ENCODE measurements around the gene LEP.

Gene LEP

DNA sequence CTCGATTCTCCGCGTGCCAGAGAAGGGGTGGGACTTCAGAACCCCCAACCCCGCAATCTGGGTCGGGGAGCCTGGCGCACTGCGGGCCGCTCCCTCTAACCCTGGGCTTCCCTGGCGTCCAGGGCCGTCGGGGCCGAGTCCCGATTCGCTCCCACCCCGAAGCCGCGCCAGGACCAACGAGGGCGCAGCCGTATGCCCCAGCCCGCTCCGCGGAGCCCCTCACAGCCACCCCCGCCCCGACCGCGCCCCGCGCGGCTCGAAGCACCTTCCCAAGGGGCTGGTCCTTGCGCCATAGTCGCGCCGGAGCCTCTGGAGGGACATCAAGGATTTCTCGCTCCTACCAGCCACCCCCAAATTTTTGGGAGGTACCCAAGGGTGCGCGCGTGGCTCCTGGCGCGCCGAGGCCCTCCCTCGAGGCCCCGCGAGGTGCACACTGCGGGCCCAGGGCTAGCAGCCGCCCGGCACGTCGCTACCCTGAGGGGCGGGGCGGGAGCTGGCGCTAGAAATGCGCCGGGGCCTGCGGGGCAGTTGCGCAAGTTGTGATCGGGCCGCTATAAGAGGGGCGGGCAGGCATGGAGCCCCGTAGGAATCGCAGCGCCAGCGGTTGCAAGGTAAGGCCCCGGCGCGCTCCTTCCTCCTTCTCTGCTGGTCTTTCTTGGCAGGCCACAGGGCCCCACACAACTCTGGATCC is at the start of gene LEP:
Gene LEP (plus strand): TSS at position 583 of the 691 bp plus-strand sequence. CDS start 10,741 bp downstream, outside the sequence.
- no peak for DNase-seq

DNA sequence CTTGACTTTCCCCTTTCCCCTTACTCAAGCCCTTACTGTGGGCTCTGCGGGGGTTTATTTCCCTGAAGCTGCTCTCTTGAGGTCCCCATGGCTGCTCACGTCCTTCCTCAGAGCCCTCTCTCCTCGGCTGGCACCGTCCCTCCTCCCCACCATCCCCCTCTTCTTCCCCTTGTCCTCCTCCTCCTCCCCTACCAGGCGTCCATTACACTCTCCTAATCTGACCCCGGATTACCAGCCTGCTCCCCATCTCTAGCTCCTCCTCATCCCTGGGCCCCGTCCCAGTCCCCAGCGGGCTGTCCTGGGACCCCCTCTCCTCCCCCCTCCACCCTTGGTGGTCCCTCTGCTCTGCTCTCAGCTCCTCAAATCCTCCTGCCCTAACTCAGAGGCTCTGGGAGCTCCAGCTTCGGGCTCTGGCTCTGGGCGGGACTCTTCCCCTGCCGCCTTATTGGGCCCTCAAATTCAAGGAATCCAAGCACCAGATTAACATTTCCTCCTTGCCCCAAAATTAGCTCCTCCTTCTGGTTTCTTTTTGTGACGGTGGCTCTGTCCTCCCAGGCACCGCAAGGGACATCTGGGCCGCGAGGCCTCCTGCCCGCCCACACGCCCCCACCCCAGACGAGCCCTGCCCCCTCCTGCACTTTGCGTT is 48.5 kb upstream of the LEP start:
- no peak for DNase-seq

DNA sequence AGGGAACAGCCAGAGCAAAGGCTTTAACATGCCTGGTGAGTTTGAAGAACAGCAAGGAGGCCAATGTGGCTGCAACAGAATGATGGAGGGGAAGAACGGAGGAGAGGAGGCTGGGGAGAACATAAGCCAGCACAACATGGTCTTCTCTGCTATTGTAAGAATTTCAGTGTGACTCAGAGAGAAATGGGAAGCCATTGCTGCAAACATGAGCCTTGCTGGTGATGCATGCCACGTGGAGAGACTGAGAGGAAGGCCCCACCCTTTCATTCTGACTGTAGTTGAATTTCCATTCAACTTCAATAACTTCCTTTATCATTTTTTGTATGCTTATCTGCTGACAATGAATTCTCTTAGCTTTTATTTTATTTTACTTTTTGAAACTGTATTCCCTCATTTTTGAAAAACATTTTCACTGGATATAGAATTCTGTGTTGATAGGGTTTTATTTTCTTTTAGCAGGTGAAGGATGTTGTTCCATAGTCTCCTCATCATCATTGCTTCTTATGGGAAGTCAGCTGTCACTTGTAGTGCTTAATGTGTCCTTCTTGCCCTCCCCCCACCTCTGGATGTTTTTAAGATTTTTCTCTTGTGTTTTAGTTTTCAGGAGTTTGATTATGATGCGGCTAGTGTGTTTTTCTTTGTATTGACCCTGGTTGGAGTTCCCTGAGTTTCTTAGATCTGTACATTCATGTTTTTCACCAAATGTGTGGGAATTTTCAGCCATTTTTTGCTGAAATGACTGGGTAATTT is 46.4 kb upstream of the LEP start:
- DNase-seq = no peak

- no peak for DNase-seq
These were observed 43.5 kb upstream of the LEP start for GRCh38 chr7:128197589-128197988.

DNA sequence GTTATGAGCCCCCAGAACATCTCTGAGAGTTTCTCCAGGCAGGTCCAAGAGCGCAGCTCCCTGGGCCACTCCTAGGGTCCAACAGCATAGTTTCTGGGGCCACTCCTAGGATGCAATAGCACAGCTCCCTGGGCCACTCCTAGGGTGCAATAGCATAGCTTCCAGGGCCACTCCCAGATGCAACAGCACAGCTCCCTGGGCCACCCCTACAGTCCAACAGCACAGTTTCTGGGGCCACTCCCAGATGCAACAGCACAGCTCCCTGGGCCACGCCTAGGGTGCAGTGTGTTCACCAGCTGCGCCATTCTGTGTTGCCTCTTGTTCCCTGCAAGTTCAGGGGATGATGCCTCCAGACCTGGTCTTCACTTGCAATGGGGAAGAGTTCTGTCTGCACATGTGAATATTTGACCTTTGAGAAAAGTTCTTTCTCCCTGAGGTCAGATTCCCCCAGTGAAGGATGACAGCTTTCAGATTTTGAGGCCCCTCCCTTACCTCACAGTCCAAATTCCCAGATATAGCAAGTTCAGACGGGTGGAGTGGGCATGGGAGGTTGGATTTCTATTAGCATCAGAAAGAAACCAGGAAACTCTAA is 43.0 kb upstream of the LEP start:
- DNase-seq = no peak

GRCh38 chr7:128200376-128200775 is 40.7 kb upstream of the LEP start:
- DNase-seq = no peak

GRCh38 chr7:128201067-128201689 is 39.9 kb upstream of the LEP start:
- no peak for DNase-seq

DNA sequence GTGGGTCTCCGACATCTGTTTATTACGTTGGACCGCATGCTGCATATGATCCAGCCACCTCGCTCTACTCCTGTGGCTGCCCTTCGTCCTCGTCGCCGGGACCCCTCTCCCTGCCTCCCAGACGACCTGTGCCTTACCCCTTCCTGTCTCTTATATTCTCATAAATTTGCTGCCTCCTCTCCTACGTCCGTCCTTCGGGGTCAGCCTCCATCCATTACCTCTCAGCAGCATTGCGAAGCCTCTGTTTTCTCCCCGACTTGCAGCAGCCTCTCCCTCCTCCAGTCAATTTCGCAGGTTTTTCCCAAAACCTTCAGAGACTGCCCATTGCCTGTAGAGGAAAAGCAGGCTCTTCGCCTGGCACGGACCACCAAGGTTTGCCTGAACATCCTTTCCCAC is 39.4 kb upstream of the LEP start:
- DNase-seq = no peak

- DNase-seq = no peak
These were observed 38.7 kb upstream of the LEP start for GRCh38 chr7:128202287-128202957.

GRCh38 chr7:128203047-128203491 is 38.0 kb upstream of the LEP start:
- DNase-seq = no peak

- no peak for DNase-seq
These were observed 37.3 kb upstream of the LEP start for GRCh38 chr7:128203710-128204214.

DNA sequence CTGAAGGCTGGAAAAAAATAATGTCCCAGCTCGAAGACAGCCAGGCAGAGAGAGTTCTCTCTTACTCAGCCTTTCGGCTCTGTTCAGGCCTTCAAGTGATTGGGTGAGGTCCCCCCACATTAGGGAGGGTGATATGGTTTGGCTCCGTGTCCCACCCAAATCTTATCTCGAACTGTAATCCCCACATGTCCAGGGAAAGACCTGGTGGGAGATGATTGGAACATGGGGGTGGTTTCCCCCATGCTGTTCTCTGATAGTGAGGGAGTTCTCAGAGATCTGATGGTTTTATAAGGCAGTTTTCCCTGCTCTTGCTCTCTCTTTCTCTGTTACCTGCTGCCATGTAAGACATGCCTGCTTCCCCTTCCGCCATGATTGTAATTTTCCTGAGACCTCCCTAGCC is 36.6 kb upstream of the LEP start:
- no peak for DNase-seq

DNA sequence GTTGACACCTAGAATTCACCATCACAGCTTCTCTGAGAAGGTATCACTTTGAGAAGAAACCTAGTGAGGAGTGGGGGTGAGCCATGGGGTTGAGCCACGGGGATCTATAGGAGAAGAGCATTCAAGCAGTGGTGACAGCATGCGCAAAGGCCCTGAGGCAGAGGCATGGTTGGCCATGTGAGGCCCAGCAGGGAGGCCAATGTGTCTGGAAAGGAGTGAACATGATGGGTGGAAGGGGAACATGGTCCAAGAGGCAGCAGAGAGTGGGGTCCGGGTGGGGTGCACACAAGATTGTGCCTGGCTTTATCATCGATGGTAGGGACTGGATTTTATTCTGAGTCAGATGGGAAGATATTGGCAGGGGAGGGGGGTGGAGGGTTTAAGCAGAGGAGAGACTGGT is 36.0 kb upstream of the LEP start:
- DNase-seq = no peak

DNA sequence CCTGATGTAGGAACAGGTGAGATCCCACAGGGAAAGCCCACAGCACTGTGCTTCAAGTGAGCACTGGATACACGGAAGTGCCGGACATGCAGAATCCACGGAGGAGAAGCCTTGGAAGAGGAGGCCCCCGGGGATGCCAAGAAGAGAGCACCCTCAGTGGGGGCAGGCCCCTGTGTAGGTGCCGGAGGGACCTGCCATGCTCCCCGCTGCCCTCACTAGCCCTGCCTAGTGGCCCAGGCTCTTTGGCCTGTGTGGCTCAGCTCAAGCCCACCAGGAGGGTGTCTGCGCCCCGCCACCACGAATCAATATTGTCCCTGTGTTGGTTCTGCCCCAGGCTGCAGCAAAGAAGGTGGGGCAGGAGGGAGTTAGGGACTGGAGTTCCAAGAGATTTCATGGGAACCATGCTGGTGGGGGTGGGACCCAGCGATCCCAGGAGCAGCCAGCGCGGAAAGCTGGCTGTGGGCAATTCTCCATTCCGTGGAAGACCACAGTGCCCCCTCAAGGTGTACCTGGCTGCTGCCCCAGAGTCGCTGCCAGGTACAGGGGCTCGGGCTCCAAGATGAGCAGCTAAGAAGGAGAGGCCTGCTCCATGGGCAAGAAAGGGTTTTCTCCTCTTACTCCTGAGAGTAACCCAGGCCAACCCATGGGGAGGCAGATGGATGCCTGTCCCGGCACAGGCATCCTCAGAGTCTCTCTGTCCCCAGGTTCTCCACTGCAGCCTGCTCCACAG is 34.9 kb upstream of the LEP start:
- no peak for DNase-seq

DNA sequence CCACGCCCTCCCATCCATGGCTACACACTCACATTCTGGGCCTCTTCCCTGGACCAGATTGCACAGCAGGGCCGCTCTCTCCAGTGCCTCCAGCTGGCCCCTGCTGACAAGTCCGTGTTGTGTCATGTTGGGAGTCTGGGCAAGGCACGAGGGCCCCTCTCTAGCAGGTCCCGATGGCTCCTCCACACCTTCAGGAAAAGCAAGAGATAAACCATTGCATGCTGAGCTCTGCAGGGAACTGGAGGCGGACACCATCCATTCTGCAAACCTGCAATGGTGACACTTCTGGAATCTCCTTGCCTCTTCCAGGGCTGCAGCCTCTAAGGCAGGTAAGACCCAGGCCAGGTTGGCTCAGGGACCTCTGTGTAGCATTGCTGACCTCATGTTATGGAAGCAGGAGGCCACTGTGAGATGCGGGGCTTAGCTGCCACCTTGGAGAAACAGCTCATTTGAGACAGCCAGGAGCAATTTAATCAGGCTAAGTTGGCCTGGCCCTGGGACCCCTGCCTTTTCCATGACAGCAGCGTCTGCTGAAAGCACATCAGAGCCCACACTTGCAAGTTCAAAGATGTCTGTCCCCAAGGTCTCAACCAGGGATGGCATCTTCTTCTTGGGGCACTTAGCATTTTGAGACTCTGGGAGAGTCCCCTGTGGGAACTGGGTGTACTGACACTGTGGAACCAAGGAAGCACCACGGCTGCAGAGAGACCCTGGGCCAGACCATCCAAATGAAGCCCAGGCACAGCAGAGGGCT is 34.2 kb upstream of the LEP start:
- DNase-seq = no peak

- DNase-seq = no peak
These were observed 33.5 kb upstream of the LEP start for GRCh38 chr7:128207609-128208008.

GRCh38 chr7:128209229-128210035 is 31.6 kb upstream of the LEP start:
- DNase-seq = no peak

- DNase-seq = no peak
These were observed 31.1 kb upstream of the LEP start for GRCh38 chr7:128210036-128210347.

GRCh38 chr7:128210590-128211570 is 30.2 kb upstream of the LEP start:
- DNase-seq = no peak

All from cerebellar nuclear complex (tissue), 1 donor.